ENCODE results near the gene KMT2A.

DNA sequence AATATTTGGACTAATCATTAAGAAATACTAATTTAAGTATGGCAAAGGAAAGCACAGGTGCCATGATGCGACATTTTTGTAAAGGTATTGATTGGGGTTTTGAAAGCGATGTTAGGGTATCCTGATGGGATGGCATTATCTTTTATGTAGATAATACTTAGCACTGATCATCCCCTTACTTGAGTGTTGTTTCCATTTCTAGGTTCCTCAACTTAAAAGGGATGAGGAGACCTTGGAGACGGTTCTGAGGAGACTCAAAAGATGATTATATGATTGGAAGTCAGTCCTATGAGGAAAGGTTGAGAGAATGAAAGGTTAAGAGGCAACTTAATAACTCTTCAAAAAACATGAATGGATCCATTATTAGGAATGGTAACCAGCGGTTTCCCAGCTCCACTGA lies 11.1 kb downstream of the KMT2A start:
- TF ChIP-seq POLR2AphosphoS5 (IDR thresholded peaks at IDR 0.05; ENCODE audit: low read depth, low read length) (no peak), POLR2A (IDR thresholded peaks at IDR 0.05; ENCODE audit: low read depth, low read length) (no peak)
